ENCODE measurements around the gene C9orf152.

GRCh38 chr9:110183208-110184145, 24.5 kb downstream of the C9orf152 start:
- no peak for TF ChIP-seq EZH2 (IDR thresholded peaks at IDR 0.05; ENCODE audit: low read length, unreplicated experiment)
- peak; percentile 81 for TF ChIP-seq CTCF (conservative IDR thresholded peaks at IDR 0.05; ENCODE audit: low read depth, low read length)
